Renal cortex interstitium (tissue), 11 donors: ENCODE results near the gene PDE4DIP. TPM values are rescaled to one million over a fixed set of nuclear protein-coding genes. Genes with fewer than 3 reads are reported as not detected.
A peak's percentile ranks its signal among the peaks of the same experiment; 100 is the strongest.
"Not testable (repeated sequence)": the region's sequence is repeated elsewhere in the genome, so short reads cannot be mapped to it uniquely, and the experiment has no call there.

Source experiments
- DNase-seq, 11 donors: peaks; one replicate each; pipeline ENCODE4 v3.0.0-alpha.2; 2013; ENCODE audit warnings: low read depth in 9 of 11, low spot score in 4 of 11; ENCODE audit errors: extremely low read depth in 1 of 11
- polyA plus RNA-seq, 3 donors: library from polyadenylated mRNA; unstranded; fragments of 120-200 nt; gene quantifications; one replicate each; pipeline ENCODE4 v1.2.1, GENCODE V29; 2013; ENCODE audit not compliant: insufficient read length in 3 of 3

PDE4DIP gene
- polyA plus RNA-seq, 3 donors: 112 to 144 (median 123) TPM

- DNase-seq: not testable (repeated sequence)
These were observed 57.1 kb downstream of the PDE4DIP start for GRCh38 chr1:148901150-148901952.

- DNase-seq: not testable (repeated sequence)
These were observed 57.7 kb downstream of the PDE4DIP start for GRCh38 chr1:148901953-148902341.

- not testable (repeated sequence) for DNase-seq
These were observed 65.1 kb downstream of the PDE4DIP start for GRCh38 chr1:148909219-148909826.

GRCh38 chr1:148911303-148911928, 67.2 kb downstream of the PDE4DIP start:
- not testable (repeated sequence) for DNase-seq

GRCh38 chr1:148916222-148916621, 72.0 kb downstream of the PDE4DIP start:
- DNase-seq: not testable (repeated sequence)

GRCh38 chr1:148916695-148917348, 72.6 kb downstream of the PDE4DIP start:
- DNase-seq: not testable (repeated sequence)

GRCh38 chr1:148918836-148919447, 74.7 kb downstream of the PDE4DIP start:
- DNase-seq: not testable (repeated sequence)

- DNase-seq: not testable (repeated sequence)
These were observed 76.8 kb downstream of the PDE4DIP start for GRCh38 chr1:148921047-148921446.

GRCh38 chr1:148923798-148924197, 79.6 kb downstream of the PDE4DIP start:
- not testable (repeated sequence) for DNase-seq

- not testable (repeated sequence) for DNase-seq
These were observed 83.4 kb downstream of the PDE4DIP start for GRCh38 chr1:148927645-148928044.

- not testable (repeated sequence) for DNase-seq
These were observed 85.0 kb downstream of the PDE4DIP start for GRCh38 chr1:148929253-148929652.

GRCh38 chr1:148935381-148936002, 91.3 kb downstream of the PDE4DIP start:
- not testable (repeated sequence) for DNase-seq

GRCh38 chr1:148942906-148943305, 98.7 kb downstream of the PDE4DIP start:
- DNase-seq: not testable (repeated sequence)

- not testable (repeated sequence) for DNase-seq
These were observed 100.9 kb downstream of the PDE4DIP start for GRCh38 chr1:148945130-148945529.

- DNase-seq: not testable (repeated sequence)
These were observed 104.5 kb downstream of the PDE4DIP start for GRCh38 chr1:148948768-148949167.

- peak; percentile 52 to 74 (median 70) for DNase-seq
These were observed 107.4 kb downstream of the PDE4DIP start for GRCh38 chr1:148951336-148952227.

- DNase-seq: not testable (repeated sequence)
These were observed 108.2 kb downstream of the PDE4DIP start for GRCh38 chr1:148952253-148952937.
